ENCODE data around the gene AGAP1. TPM values are rescaled to one million over a fixed set of nuclear protein-coding genes. Genes with fewer than 3 reads are reported as not detected.

Gene AGAP1
- total RNA-seq, 2 donors from 2014 or later = 32.8 to 34.7 TPM

GRCh38 chr2:235641956-235642355 is 148.1 kb downstream of the AGAP1 start:
- 85 to 89% methylated on average over 6 to 8 of the region's 8 CpGs for WGBS, 2 experiments (ENCODE audit: insufficient coverage in 1 of 2, insufficient read length in 1 of 2)
- Histone ChIP-seq H3K27ac (ENCODE audit: low read depth, low read length) (no peak overlapping the region), H3K27me3 (ENCODE audit: control insufficient read depth, insufficient read depth, low read length, poor library complexity, severe bottlenecking) (no peaks in the 10 kb centered on the region), H3K9me3 (ENCODE audit: control insufficient read depth, low read length) (no peaks in the 10 kb centered on the region), H3K4me3 (ENCODE audit: low read length) (no peak overlapping the region), H3K4me1 (ENCODE audit: control insufficient read depth, insufficient read depth, low read length) (peaks cover 6% of the 10 kb centered on the region), H3K9ac (ENCODE audit: extremely low read depth, low read length, poor library complexity, severe bottlenecking) (no peak overlapping the region), H3K36me3 (ENCODE audit: control insufficient read depth, insufficient read depth, low read length) (no peaks in the 10 kb centered on the region)
- H3K4me3 Mint-ChIP-seq = no peak overlapping the region
- H3K27ac Mint-ChIP-seq = no peak overlapping the region
- TF ChIP-seq CTCF (conservative IDR thresholded peaks at IDR 0.05) = peak; percentile 28
- no peaks in the 10 kb centered on the region for H3K27me3 Mint-ChIP-seq (ENCODE audit: insufficient read depth)
- no peaks in the 10 kb centered on the region for H3K9me3 Mint-ChIP-seq
- H3K36me3 Mint-ChIP-seq (ENCODE audit: low read depth) = no peaks in the 10 kb centered on the region
- DNase-seq = no peak
- peaks cover 40% of the 10 kb centered on the region for H3K4me1 Mint-ChIP-seq

GRCh38 chr2:235642446-235643098 is 148.7 kb downstream of the AGAP1 start:
- Mint-ChIP-seq H3K9me3 (no peaks in the 10 kb centered on the region), H3K27me3 (ENCODE audit: insufficient read depth) (no peaks in the 10 kb centered on the region), H3K4me3 (no peak overlapping the region), H3K27ac (no peak overlapping the region), H3K4me1 (peaks cover 40% of the 10 kb centered on the region), H3K36me3 (ENCODE audit: low read depth) (no peaks in the 10 kb centered on the region)
- Histone ChIP-seq H3K4me1 (ENCODE audit: control insufficient read depth, insufficient read depth, low read length) (peaks cover 6% of the 10 kb centered on the region), H3K9me3 (ENCODE audit: control insufficient read depth, low read length) (no peaks in the 10 kb centered on the region), H3K27me3 (ENCODE audit: control insufficient read depth, insufficient read depth, low read length, poor library complexity, severe bottlenecking) (no peaks in the 10 kb centered on the region), H3K9ac (ENCODE audit: extremely low read depth, low read length, poor library complexity, severe bottlenecking) (no peak overlapping the region), H3K4me3 (ENCODE audit: low read length) (no peak overlapping the region), H3K27ac (ENCODE audit: low read depth, low read length) (no peak overlapping the region), H3K36me3 (ENCODE audit: control insufficient read depth, insufficient read depth, low read length) (no peaks in the 10 kb centered on the region)
- 93% methylated on average over 9 of the region's 9 CpGs; no CpG with 5 or more reads in 1 of the 2 experiments for WGBS, 2 experiments (ENCODE audit: insufficient coverage in 1 of 2, insufficient read length in 1 of 2)
- DNase-seq = no peak
- peak; percentile 54 for TF ChIP-seq CTCF (conservative IDR thresholded peaks at IDR 0.05)

- Mint-ChIP-seq H3K9me3 (no peaks in the 10 kb centered on the region), H3K4me3 (no peak overlapping the region), H3K36me3 (ENCODE audit: low read depth) (no peaks in the 10 kb centered on the region), H3K27me3 (ENCODE audit: insufficient read depth) (no peaks in the 10 kb centered on the region), H3K4me1 (peaks cover 38% of the 10 kb centered on the region), H3K27ac (no peak overlapping the region)
- H3K9ac ChIP-seq (ENCODE audit: extremely low read depth, low read length, poor library complexity, severe bottlenecking) = no peak overlapping the region
- no peak for TF ChIP-seq CTCF (conservative IDR thresholded peaks at IDR 0.05)
- H3K27me3 ChIP-seq (ENCODE audit: control insufficient read depth, insufficient read depth, low read length, poor library complexity, severe bottlenecking) = no peaks in the 10 kb centered on the region
- H3K27ac ChIP-seq (ENCODE audit: low read depth, low read length) = no peak overlapping the region
- 89 to 90% methylated on average over 12 to 15 of the region's 16 CpGs for WGBS, 2 experiments (ENCODE audit: insufficient coverage in 1 of 2, insufficient read length in 1 of 2)
- no peak overlapping the region for H3K4me3 ChIP-seq (ENCODE audit: low read length)
- no peaks in the 10 kb centered on the region for H3K9me3 ChIP-seq (ENCODE audit: control insufficient read depth, low read length)
- no peaks in the 10 kb centered on the region for H3K36me3 ChIP-seq (ENCODE audit: control insufficient read depth, insufficient read depth, low read length)
- peaks cover 6% of the 10 kb centered on the region for H3K4me1 ChIP-seq (ENCODE audit: control insufficient read depth, insufficient read depth, low read length)
- no peak for DNase-seq
Measured at GRCh38 chr2:235643680-235644511, 150.1 kb downstream of the AGAP1 start.

All from endodermal cell (in vitro differentiated cells).